ENCODE results near the gene KCNC1. TPM values are rescaled to one million over a fixed set of nuclear protein-coding genes. Genes with fewer than 3 reads are reported as not detected.
A peak's percentile ranks its signal among the peaks of the same experiment; 100 is the strongest.

KCNC1 gene
- 0.07 to 0.20 TPM in 2 of 3 replicates, not detected in the other for total RNA-seq
- long read RNA-seq = 0 reads

DNA sequence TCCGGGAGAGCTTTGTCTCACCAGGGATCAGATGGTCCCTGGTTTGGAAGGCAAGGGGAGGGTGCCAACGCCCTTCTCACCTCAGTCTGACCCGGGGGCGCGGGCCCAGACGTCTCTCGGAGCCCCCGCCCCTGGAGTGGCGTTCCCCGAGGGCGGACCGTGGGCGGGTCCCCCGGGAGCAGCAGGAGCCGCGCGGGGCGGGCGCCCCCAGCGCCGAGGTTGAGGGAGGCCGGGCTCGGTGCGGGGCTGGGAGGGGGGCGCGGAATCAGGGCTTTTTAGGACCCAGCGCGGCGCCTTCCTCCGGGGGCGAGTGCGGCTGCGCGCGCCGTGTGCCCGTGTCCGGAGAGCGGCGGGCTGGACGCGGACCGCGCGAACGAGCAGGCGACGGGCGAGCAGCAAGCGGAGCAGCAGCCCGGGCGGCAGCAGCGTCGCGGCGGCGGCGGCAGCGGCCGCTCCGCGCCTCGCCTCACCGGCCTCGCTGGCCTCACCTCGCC is at the start of gene KCNC1:
Gene KCNC1, plus strand, starts transcription at position 364 of the 494 bp plus-strand sequence. CDS start 1,222 bp downstream, outside the sequence.
- TF ChIP-seq, protein P1, sequence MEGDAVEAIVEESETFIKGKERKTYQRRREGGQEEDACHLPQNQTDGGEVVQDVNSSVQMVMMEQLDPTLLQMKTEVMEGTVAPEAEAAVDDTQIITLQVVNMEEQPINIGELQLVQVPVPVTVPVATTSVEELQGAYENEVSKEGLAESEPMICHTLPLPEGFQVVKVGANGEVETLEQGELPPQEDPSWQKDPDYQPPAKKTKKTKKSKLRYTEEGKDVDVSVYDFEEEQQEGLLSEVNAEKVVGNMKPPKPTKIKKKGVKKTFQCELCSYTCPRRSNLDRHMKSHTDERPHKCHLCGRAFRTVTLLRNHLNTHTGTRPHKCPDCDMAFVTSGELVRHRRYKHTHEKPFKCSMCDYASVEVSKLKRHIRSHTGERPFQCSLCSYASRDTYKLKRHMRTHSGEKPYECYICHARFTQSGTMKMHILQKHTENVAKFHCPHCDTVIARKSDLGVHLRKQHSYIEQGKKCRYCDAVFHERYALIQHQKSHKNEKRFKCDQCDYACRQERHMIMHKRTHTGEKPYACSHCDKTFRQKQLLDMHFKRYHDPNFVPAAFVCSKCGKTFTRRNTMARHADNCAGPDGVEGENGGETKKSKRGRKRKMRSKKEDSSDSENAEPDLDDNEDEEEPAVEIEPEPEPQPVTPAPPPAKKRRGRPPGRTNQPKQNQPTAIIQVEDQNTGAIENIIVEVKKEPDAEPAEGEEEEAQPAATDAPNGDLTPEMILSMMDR (IDR thresholded peaks at IDR 0.05) = no peak
- peaks cover 4% of the 10 kb centered on the region for H3K4me1 Mint-ChIP-seq (ENCODE audit: low read depth)
- no peak within 1 kb of the TSS for H3K27ac Mint-ChIP-seq (ENCODE audit: unreplicated experiment)
- H3K4me3 Mint-ChIP-seq (ENCODE audit: unreplicated experiment) = peak within 1 kb of the TSS; percentile 65
- no peak for DNase-seq (ENCODE audit: low spot score)
- no peaks in the 10 kb centered on the region for H3K36me3 Mint-ChIP-seq (ENCODE audit: low read depth)
- no peaks in the 10 kb centered on the region for H3K9me3 Mint-ChIP-seq (ENCODE audit: low read depth)
- peaks cover 24% of the 10 kb centered on the region for H3K27me3 Mint-ChIP-seq (ENCODE audit: low read depth)

DNA sequence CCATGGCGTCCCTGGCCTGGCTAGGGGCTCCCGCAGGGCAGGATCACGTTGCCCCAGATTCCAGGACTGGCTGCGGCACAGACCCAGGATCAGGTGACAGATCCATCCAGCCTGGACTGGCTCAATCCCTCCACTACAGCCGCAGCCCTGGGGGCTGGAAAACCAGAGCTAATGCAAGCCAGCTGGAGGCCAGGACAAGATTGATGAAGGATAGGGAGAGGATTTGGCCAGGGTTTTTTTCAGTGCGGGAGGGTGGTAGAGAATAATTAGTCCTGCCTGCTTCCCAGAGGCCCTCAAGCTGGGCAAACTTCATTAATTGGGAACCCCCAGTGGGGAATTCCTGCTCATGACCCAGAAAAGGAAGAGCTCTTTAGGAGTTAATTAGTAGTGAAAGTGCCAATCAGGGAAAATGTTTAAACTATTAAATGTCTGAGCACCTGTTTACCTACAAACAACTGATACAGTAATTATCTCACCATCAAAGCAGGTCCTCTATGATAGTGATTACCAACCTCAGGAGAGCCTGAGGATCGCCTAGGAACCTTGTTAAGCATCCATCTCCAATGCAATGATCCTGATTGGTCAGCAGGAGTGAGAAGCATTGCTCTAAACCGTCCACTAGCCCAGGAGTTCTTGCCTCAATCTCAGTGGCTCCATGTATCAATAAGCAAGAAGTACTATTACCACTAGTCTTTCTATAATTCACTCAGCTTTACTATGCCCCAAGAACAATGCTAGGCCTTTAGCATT is 48.2 kb upstream of the KCNC1 start:
- Mint-ChIP-seq H3K27me3 (ENCODE audit: low read depth) (peaks cover 6% of the 10 kb centered on the region), H3K27ac (ENCODE audit: unreplicated experiment) (no peak overlapping the region), H3K4me3 (ENCODE audit: unreplicated experiment) (no peak overlapping the region)

DNA sequence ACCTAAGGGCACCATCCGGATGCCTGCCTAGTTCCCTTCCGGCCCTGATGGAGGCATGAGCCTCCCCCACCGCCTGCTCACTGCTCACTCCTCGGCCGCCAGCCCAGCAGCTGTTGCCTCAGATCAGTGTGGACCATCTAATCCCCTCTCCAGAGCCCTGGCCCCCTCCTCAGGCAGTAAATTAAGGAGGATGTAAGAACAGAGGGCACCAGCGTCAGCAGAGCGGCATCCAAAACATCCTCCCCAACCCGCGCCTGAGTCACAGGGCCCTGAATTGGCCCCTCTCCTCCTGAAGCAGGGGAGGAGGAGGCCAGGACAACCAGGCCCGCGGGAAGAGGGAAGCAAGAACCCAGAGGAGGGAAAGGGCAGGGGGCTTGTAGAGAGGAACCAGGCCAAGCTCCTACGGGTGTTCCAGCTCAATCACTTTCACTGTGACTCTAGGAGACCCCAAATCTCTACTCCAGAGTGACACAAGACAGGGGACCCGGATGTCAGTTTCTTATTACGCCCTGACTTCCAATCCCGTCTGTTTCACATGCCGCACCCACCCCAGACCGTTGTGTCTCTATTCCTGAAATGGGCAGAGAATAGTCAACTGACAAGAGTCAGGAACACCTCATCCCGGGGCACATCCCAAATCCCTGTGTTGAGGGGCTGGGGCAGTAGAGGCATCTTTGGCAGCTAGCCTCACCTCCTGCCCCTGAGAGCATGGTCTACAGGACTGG is 46.5 kb upstream of the KCNC1 start:
- DNase-seq (ENCODE audit: low spot score) = no peak
- H3K9me3 Mint-ChIP-seq (ENCODE audit: low read depth) = no peaks in the 10 kb centered on the region
- no peaks in the 10 kb centered on the region for H3K4me1 Mint-ChIP-seq (ENCODE audit: low read depth)
- H3K36me3 Mint-ChIP-seq (ENCODE audit: low read depth) = no peaks in the 10 kb centered on the region
- TF ChIP-seq, protein P1 (IDR thresholded peaks at IDR 0.05) = no peak
- H3K27ac Mint-ChIP-seq (ENCODE audit: unreplicated experiment) = no peak overlapping the region
- H3K27me3 Mint-ChIP-seq (ENCODE audit: low read depth) = peaks cover 17% of the 10 kb centered on the region
- no peak overlapping the region for H3K4me3 Mint-ChIP-seq (ENCODE audit: unreplicated experiment)

More for the DNA sequence above, 48.2 kb upstream of the KCNC1 start:
- H3K9me3 Mint-ChIP-seq (ENCODE audit: low read depth) = no peaks in the 10 kb centered on the region
- TF ChIP-seq, protein P1 (IDR thresholded peaks at IDR 0.05) = no peak
- no peaks in the 10 kb centered on the region for H3K36me3 Mint-ChIP-seq (ENCODE audit: low read depth)
- H3K4me1 Mint-ChIP-seq (ENCODE audit: low read depth) = no peaks in the 10 kb centered on the region
- DNase-seq (ENCODE audit: low spot score) = no peak

DNA sequence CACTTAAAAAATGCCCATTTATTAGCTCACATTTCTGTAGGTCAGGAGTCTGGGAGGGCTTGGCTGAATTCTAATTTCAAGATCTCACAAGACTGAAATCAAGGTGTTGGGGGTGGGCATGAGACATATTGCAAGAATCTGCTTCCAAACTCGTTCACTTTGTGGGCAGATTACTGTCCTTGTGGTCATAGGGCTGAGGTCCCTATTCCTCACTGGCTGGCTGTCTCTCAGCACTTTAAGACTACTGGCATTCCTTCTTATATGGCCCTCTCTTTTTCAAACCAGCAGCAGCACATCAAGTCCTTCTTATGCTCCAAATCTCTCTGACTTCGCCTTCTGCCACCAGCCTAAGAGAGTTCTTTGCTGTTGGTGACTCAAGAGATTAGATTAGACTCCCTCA is 43.0 kb upstream of the KCNC1 start:
- Mint-ChIP-seq H3K9me3 (ENCODE audit: low read depth) (no peaks in the 10 kb centered on the region), H3K36me3 (ENCODE audit: low read depth) (no peaks in the 10 kb centered on the region), H3K27ac (ENCODE audit: unreplicated experiment) (no peak overlapping the region), H3K4me1 (ENCODE audit: low read depth) (no peaks in the 10 kb centered on the region), H3K27me3 (ENCODE audit: low read depth) (peaks cover 38% of the 10 kb centered on the region), H3K4me3 (ENCODE audit: unreplicated experiment) (no peak overlapping the region)
- TF ChIP-seq, protein P1 (IDR thresholded peaks at IDR 0.05) = no peak
- no peak for DNase-seq (ENCODE audit: low spot score)

DNA sequence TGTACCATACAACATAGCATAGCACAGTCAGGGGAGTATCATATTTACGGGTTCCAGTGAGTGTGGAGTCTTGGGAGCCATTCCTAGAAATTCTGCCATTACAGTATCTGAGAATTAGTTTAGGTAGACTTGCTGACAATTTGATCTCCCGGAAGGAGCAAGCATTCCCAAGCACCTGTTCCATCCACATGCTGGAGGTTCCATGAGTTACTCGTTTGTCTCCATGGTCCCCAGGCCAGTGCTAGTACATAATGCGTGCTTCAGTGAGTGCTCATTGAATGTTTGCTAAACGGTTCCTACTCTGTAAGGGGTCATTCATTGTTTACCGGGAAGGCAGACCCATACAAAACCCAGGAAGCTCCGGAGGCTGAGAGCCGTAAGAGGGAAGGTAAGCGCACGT is 42.6 kb upstream of the KCNC1 start:
- Mint-ChIP-seq H3K36me3 (ENCODE audit: low read depth) (no peaks in the 10 kb centered on the region), H3K4me3 (ENCODE audit: unreplicated experiment) (no peak overlapping the region), H3K27ac (ENCODE audit: unreplicated experiment) (no peak overlapping the region), H3K27me3 (ENCODE audit: low read depth) (peaks cover 42% of the 10 kb centered on the region), H3K9me3 (ENCODE audit: low read depth) (no peaks in the 10 kb centered on the region), H3K4me1 (ENCODE audit: low read depth) (no peaks in the 10 kb centered on the region)
- TF ChIP-seq, protein P1 (IDR thresholded peaks at IDR 0.05) = no peak
- DNase-seq (ENCODE audit: low spot score) = no peak

Measured in chondrocyte (in vitro differentiated cells).